ENCODE results near the gene KLHDC4. TPM values are rescaled to one million over a fixed set of nuclear protein-coding genes. Genes with fewer than 3 reads are reported as not detected.

Gene KLHDC4
- total and polyA plus RNA-seq, 2 experiments from 2014 or later = 23.0 to 41.1 TPM

DNA sequence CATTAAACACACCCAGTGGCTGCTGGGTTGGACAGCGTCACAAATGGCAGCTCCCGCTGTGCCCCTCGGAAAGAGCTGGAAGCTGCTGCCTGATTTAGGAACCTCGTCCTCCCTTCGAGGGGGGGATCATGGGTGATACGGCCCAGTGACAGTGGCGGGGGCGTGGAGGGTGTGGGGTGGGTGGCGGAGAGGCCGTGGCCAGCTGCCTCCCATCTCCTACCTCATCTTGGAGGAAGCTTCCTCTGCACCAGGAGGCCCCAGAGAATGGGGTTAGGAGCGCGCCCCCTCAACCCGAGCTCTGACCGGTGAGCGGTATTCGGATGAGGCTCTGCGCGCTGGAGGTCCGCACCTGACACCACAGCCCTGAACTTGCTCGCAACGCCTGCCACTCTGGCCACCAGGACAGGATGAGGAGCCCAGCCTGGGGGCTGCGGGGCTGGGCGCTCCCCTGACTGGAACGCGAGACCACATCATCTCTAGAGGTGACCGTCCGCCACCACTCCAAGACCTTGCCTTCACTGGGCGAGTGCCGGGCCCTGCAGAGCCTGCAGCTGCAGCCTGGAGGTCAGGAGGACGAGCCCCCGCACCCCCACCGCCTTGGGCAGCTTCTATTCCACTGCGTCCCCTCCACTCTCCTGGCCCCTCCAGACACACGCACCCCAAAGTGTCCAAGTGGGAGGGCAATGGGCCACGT, 80.9 kb downstream of the KLHDC4 start (continued):
- TF ChIP-seq, protein P1, sequence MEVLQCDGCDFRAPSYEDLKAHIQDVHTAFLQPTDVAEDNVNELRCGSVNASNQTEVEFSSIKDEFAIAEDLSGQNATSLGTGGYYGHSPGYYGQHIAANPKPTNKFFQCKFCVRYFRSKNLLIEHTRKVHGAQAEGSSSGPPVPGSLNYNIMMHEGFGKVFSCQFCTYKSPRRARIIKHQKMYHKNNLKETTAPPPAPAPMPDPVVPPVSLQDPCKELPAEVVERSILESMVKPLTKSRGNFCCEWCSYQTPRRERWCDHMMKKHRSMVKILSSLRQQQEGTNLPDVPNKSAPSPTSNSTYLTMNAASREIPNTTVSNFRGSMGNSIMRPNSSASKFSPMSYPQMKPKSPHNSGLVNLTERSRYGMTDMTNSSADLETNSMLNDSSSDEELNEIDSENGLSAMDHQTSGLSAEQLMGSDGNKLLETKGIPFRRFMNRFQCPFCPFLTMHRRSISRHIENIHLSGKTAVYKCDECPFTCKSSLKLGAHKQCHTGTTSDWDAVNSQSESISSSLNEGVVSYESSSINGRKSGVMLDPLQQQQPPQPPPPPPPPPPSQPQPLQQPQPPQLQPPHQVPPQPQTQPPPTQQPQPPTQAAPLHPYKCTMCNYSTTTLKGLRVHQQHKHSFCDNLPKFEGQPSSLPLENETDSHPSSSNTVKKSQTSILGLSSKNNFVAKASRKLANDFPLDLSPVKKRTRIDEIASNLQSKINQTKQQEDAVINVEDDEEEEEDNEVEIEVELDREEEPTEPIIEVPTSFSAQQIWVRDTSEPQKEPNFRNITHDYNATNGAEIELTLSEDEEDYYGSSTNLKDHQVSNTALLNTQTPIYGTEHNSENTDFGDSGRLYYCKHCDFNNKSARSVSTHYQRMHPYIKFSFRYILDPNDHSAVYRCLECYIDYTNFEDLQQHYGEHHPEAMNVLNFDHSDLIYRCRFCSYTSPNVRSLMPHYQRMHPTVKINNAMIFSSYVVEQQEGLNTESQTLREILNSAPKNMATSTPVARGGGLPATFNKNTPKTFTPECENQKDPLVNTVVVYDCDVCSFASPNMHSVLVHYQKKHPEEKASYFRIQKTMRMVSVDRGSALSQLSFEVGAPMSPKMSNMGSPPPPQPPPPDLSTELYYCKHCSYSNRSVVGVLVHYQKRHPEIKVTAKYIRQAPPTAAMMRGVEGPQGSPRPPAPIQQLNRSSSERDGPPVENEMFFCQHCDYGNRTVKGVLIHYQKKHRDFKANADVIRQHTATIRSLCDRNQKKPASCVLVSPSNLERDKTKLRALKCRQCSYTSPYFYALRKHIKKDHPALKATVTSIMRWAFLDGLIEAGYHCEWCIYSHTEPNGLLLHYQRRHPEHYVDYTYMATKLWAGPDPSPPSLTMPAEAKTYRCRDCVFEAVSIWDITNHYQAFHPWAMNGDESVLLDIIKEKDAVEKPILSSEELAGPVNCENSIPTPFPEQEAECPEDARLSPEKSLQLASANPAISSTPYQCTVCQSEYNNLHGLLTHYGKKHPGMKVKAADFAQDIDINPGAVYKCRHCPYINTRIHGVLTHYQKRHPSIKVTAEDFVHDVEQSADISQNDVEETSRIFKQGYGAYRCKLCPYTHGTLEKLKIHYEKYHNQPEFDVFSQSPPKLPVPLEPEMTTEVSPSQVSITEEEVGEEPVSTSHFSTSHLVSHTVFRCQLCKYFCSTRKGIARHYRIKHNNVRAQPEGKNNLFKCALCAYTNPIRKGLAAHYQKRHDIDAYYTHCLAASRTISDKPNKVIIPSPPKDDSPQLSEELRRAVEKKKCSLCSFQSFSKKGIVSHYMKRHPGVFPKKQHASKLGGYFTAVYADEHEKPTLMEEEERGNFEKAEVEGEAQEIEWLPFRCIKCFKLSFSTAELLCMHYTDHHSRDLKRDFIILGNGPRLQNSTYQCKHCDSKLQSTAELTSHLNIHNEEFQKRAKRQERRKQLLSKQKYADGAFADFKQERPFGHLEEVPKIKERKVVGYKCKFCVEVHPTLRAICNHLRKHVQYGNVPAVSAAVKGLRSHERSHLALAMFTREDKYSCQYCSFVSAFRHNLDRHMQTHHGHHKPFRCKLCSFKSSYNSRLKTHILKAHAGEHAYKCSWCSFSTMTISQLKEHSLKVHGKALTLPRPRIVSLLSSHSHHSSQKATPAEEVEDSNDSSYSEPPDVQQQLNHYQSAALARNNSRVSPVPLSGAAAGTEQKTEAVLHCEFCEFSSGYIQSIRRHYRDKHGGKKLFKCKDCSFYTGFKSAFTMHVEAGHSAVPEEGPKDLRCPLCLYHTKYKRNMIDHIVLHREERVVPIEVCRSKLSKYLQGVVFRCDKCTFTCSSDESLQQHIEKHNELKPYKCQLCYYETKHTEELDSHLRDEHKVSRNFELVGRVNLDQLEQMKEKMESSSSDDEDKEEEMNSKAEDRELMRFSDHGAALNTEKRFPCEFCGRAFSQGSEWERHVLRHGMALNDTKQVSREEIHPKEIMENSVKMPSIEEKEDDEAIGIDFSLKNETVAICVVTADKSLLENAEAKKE (CRISPR knock-in tag; IDR thresholded peaks at IDR 0.05) = no peak
- TF ChIP-seq CREB1 (CRISPR knock-in tag; IDR thresholded peaks at IDR 0.05; ENCODE audit: low read depth) = no peak
- TF ChIP-seq, protein P2, sequence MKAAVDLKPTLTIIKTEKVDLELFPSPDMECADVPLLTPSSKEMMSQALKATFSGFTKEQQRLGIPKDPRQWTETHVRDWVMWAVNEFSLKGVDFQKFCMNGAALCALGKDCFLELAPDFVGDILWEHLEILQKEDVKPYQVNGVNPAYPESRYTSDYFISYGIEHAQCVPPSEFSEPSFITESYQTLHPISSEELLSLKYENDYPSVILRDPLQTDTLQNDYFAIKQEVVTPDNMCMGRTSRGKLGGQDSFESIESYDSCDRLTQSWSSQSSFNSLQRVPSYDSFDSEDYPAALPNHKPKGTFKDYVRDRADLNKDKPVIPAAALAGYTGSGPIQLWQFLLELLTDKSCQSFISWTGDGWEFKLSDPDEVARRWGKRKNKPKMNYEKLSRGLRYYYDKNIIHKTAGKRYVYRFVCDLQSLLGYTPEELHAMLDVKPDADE (IDR thresholded peaks at IDR 0.05) = no peak
- no peak for TF ChIP-seq NANOG (IDR thresholded peaks at IDR 0.05; ENCODE audit: borderline replicate concordance)
- TF ChIP-seq EZH2 (IDR thresholded peaks at IDR 0.05; ENCODE audit: low read depth, unreplicated experiment) = no peak
- TF ChIP-seq JUNB (IDR thresholded peaks at IDR 0.05; ENCODE audit: unreplicated experiment) = no peak

- no peak overlapping the region for H3K4me2 ChIP-seq
- no peaks in the 10 kb centered on the region for H3K36me3 ChIP-seq (ENCODE audit: insufficient read depth)
- Mint-ChIP-seq H3K9me3 (no peaks in the 10 kb centered on the region; the same call in 2 of the 3 replicates), H3K27me3 (ENCODE audit: insufficient read depth, low read depth, poor library complexity) (peaks cover 25% of the 10 kb centered on the region), H3K4me3 (no peak overlapping the region), H3K36me3 (ENCODE audit: low read depth) (peaks cover 3% of the 10 kb centered on the region; the same call in 1 of the 3 replicates), H3K4me1 (no peaks in the 10 kb centered on the region), H3K27ac (no peak overlapping the region)
- H3K4me1 ChIP-seq (ENCODE audit: insufficient read depth) = no peaks in the 10 kb centered on the region
- no peaks in the 10 kb centered on the region for H3K27me3 ChIP-seq (ENCODE audit: insufficient read depth)
- DNase-seq (ENCODE audit: low spot score) (no peak), ATAC-seq (no peak)
- no peak overlapping the region for H3K4me3 ChIP-seq
- no peak overlapping the region for H3K27ac ChIP-seq (ENCODE audit: low read depth)
- no peaks in the 10 kb centered on the region for H3K9me2 ChIP-seq (ENCODE audit: insufficient read depth)
- H2AFZ ChIP-seq = no peak overlapping the region
- no peaks in the 10 kb centered on the region for H3K79me2 ChIP-seq (replicated peaks; ENCODE audit: insufficient read depth)
- no peaks in the 10 kb centered on the region; the same call in 1 of the 2 replicates for H4K20me1 ChIP-seq (replicated peaks; ENCODE audit: insufficient read depth)
- H3F3A ChIP-seq (replicated peaks; ENCODE audit: low read depth) = no peaks in the 10 kb centered on the region
- TF ChIP-seq, protein P2 (IDR thresholded peaks at IDR 0.05) = no peak
- TF ChIP-seq JUNB (IDR thresholded peaks at IDR 0.05; ENCODE audit: unreplicated experiment) (no peak), POLR2AphosphoS5 (IDR thresholded peaks at IDR 0.05; ENCODE audit: low read depth) (no peak), CREB1 (CRISPR knock-in tag; IDR thresholded peaks at IDR 0.05; ENCODE audit: low read depth) (no peak), STAT1 (IDR thresholded peaks at IDR 0.05; ENCODE audit: unreplicated experiment) (no peak), EZH2 (IDR thresholded peaks at IDR 0.05; ENCODE audit: low read depth, unreplicated experiment) (no peak), NANOG (IDR thresholded peaks at IDR 0.05; ENCODE audit: borderline replicate concordance) (no peak), EZH2phosphoT487 (IDR thresholded peaks at IDR 0.05; ENCODE audit: unreplicated experiment) (no peak), ZNF331 (CRISPR knock-in tag; IDR thresholded peaks at IDR 0.05; ENCODE audit: low read depth) (no peak)
- TF ChIP-seq, protein P3, sequence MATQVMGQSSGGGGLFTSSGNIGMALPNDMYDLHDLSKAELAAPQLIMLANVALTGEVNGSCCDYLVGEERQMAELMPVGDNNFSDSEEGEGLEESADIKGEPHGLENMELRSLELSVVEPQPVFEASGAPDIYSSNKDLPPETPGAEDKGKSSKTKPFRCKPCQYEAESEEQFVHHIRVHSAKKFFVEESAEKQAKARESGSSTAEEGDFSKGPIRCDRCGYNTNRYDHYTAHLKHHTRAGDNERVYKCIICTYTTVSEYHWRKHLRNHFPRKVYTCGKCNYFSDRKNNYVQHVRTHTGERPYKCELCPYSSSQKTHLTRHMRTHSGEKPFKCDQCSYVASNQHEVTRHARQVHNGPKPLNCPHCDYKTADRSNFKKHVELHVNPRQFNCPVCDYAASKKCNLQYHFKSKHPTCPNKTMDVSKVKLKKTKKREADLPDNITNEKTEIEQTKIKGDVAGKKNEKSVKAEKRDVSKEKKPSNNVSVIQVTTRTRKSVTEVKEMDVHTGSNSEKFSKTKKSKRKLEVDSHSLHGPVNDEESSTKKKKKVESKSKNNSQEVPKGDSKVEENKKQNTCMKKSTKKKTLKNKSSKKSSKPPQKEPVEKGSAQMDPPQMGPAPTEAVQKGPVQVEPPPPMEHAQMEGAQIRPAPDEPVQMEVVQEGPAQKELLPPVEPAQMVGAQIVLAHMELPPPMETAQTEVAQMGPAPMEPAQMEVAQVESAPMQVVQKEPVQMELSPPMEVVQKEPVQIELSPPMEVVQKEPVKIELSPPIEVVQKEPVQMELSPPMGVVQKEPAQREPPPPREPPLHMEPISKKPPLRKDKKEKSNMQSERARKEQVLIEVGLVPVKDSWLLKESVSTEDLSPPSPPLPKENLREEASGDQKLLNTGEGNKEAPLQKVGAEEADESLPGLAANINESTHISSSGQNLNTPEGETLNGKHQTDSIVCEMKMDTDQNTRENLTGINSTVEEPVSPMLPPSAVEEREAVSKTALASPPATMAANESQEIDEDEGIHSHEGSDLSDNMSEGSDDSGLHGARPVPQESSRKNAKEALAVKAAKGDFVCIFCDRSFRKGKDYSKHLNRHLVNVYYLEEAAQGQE (IDR thresholded peaks at IDR 0.05; ENCODE audit: unreplicated experiment) = no peak
Measured at GRCh38 chr16:87684106-87684677, 81.6 kb downstream of the KLHDC4 start.

Measured in GM23338 (cell line).